Measurements from ENCODE around the gene LAMA5.

The LAMA5 gene

DNA sequence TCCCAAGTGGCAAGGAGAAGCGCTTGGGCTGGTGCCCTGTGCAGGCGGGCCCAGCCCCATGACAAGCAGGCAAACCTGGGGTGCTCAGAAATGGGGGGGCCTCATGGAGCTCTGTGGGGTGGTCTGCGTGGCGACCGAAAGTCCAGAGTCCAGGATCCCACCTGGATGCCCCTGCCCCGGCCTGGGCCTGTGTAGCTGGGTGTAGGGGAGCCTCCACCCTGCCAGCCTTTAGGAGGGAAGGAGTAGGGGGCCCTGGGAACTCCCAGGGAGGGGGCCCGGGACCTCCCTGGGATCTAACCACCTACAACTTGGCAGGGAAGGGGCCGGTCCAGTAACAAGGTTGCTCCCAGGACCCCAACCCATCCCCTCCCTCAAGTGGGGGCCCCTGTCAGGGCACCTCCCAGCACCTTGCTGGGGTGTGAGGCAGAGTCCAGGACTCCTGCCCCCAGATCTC, 4.5 kb upstream of the LAMA5 start:
- DNase-seq (ENCODE audit: low spot score) = no peak

DNA sequence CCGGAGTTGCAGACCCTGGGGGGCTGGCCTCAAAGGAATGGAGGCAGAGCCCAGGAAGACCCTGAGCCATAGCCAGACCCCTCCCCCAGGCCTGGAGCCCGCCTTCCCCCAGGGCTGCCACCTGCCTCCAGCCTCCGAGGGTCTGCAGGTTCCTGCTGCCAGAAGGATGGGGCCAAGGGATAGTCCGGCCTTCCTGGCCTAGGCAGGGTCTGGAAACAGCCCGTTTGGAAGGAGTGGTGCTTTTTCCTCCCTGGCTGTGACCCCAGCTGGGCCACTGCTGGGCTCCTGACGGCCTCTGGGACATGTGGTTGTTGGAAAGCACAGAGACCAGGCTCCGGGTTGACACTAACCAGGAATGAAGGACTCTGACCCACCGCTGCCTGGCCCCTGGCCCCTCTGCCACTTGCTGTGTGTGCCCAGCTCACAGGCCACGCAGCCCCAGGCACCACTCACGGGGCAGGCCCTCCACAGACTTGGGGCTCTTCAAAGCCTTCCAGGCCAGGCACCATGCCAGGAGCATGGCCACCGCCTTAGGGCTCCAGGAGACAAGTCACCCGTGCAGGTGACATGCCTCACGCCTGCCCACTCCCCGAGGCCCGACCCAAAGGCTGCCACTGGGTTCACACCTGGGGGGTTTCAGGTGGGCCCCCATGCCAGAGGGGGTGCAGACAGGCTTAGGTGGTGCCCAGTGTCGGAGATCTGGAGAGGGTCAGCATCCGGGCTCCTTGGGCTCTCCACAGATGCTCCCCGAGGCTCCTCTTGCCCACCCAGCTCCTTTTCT, 3.9 kb upstream of the LAMA5 start:
- peak; percentile 12 for DNase-seq (ENCODE audit: low spot score)

DNA sequence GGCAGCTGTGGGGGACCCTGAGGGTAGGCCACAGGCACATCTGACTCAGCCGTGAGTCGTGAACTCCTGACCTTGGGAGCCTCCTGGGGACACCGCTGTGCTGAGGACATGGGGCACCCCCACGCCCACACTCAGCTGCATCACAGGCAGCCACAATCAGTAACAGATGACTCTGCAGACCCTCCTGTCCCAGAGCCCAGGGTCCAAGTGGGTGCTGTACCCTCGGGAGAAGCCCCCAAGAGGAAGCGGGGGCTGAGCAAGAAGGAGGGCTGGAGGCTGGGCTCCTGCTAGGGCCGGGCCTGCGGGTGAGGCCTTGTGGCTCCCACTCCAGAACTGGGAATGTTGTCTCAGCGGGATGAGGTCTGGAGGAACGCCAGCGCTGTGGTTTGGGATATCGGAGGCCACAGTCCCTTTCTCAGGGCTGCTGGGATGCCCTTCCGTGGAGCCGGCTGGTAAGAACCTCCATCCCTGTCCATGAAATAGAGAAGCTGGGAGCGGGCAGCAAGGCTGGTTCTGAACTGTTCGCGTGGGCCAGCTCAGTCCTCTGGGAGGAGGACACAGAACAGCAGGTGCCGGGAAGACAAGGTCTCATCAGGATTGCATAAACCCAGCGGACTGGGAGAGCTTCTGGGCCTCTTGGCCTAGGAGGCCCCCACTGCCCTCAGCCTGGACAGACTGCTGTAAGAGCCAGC, 3.1 kb upstream of the LAMA5 start:
- DNase-seq (ENCODE audit: low spot score) = no peak

DNA sequence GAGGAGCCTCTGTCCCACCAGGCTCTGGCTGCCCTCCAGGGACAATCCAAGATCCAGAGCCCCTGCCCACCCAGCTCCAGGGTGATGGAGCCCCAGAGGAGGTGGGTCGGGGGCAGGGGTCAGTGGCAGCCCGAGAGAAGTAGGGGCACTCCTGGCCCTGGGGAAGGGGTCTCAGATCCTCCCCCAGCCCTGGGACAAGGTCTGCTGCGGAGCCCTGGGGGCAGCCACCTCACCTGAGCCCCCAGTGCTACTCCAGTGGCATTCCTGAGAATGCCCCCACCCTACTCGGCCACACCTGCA, 2.7 kb upstream of the LAMA5 start:
- no peak for DNase-seq (ENCODE audit: low spot score)

DNA sequence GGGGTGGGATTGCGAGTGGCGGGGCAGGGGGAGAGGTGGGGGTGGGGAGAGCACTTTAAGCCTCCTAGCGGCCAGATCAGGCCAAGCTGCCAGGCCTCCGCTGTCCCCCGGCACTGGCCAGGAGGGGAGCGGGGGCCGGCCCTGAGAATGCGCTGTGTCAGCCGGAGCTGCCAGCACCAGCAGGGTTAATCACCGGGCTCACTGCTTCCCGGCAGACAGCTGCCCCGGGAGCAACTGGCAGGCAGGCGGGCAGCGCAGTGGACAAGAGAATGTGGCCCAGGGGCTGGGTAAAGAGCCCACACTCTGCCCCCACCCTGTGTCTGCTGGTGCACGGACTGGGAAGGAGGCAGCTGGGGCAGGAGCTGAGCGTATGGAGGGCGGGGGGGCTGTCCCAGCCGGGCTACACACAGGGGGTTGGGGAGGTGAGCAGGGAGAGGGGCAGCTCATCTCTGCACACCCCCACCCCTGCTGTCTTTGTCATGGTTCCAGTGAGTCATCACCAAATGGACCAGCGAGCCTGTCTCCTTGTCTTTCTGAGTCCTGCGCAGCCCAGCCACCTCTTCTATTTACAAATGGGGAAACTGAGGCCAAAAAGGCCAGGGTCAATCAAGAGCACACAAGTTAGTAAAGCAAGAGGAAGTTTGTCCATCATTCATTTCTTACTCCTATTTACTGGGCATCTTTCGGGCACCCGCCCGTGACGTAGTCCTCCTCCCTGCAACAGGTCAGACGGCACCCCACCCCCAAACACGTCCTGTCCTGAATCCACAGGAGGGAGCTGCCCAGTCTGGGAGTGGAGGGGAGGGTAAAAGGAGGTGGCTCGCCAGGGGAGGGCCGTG, 2.1 kb upstream of the LAMA5 start:
- DNase-seq (ENCODE audit: low spot score) = no peak

DNA sequence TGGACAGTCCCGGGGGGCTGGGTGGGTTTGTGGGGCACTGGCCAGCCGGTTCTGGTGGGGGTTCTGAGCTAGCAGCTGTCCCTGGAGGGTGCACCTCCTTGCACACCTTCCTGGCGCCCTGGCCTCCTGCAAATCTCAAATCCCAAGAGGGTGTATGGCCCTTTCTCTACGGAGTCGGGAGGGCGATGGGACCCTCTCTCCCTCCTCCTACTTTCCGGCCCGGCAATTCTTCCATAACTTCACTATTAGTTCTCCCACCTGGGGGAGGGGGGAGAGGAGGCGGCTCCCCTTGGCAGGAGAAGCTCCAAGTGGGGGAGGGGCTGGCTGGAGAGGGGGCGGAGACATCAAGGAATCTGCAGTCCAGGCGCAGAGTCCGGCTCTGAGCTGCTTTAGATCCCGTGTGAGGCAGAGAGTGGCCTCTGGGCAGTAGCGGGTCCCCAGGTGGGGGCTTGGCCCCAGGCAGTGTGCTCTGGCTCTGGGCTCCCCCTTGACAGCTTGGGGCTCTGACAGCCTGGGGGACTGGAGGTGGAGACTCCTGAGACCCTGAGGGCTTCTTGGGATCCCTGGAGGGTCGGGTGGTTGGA, 1.4 kb upstream of the LAMA5 start:
- no peak for DNase-seq (ENCODE audit: low spot score)

DNA sequence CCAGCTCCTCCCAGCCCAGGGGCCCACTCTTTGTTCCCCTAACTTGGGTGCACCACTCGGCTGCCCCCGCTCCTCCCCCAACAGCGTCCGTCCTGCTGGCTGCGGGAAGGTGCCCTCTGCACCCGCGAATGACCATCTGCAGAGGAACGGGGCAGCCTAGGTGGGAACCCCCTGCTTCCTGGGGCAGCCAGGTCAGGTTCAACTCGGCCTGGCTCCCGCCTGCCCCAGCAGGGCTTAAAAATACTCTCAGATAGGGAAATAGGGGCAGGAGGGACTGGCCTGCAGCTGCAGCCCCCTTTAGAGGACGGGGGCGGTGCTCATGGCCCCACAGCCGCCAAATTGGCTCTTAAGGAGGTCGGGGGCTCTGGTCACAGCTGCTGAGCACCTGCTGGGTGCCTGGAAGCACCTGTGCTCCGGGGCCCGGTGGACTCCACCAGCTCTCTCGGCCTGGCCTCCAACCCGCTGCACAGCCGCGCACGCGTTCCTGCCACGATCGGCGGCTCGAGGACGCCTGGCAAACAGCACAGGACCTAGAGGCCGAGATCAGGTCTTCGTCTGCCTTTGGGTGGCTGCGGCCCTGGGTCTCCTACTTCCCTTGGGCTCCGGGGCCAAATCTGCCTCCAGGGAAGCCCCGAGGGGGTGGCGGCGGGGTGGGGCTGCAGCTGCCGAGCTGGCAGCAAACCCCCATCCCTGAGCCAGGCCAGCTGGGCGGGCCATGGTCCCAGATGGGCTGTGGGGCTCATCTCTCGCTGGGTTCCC, 700 bp upstream of the LAMA5 start:
- DNase-seq (ENCODE audit: low spot score) = peak; percentile 63

DNA sequence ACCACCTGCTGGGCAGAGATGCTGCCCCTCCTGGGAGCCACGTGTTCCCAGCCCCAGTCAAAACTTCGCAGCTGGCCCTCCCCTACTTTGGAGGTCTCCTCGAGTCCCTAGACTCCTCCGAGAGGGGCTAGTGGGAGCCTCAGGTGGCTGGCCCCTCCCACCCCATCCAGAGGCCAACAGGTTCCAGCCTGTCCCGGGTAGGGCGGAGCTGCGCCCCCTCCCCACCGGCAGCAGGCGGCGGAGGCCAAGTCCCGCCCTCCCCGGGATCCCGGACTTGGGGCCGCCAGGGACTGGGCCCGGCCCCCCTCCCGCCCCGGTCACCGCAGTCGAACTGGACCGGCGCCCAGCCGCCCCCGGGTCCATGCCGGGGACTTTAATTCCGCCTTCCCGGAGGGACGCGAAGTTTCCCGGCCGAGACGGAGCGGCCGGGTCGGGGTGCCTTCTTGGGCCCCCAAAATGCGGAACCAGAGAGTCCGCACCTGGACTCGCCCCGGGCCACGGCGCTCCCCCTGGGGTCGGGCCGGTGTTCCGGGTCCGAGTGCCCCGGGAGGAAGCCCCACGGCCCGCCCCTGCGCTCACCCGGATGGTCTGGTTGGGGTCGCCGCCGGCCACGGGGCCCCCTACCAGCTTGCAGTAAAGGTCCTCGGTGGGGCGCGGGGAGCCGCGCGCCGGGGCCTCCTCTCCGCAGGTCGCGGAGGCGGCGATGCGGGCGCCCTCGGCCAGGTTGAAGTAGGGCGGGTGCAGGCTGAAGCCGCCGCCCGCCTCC, 559 bp downstream of the LAMA5 start:
- DNase-seq (ENCODE audit: low spot score) = no peak

DNA sequence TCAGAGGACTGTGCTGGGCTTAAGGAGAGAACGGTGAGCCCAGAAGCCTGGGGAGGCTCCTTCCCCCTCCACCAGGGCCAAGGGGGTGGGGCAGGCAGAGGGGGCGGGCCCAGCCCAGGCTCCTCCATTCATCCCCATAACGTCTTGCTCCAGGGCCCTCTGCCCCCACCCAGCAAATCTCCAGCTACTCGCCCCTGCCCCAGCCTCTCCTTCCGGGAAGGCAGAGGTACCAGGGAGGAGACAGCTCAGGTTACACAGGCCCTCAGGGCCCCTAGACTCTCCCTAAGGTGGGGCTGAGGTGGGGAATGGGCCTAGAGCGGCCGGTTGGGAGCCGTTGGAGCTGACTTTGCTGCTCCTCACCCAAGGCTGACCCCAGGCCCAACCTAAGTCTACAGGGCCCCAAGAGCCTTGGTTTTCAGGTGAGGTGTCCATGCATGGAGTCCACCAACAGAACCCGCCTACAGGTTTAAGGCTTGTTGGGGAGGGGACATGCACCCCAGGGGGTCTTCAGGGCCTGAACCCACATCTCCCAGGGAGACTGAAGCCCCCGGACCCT, 1.2 kb downstream of the LAMA5 start:
- DNase-seq (ENCODE audit: low spot score) = no peak

DNA sequence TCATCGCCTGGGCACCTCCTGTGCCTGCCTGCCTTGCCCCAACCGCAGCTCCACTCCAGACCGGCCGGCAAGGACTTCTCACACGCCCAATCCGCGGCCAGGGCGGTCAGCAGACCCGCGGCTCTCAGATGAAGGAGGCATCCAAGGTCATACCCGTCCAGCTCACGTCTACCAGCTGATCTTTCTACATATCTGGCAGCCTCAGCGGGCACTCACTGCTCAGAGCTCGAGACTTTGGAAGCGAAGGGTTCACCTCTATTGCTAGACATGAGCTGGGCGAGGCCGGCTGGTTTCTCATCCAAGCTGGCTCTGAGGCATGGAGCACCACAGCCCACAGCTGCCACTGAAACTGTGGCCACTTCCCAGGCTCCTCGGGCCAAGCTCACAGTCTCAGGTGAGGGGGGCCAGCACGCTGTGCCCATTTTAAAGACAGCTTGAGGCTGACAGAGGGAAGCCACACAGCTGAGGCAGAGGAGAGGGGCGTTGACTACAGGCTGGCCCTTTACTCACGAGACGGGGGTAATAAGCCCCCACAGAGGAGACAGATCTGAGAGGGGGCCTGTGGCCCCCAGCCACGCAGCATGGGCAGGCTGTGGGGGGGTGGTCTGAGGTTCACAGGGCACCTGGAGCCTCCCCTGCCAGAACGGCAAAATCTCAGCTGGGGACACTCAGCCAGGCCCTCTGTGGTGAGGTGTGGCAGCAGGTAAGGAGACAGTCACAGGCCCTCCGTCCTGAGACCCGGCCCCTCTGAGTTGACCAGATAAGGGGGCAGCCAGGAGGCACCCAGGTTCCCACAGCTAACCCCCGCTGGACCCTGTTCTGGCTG, 2.0 kb downstream of the LAMA5 start:
- DNase-seq (ENCODE audit: low spot score) = no peak

DNA sequence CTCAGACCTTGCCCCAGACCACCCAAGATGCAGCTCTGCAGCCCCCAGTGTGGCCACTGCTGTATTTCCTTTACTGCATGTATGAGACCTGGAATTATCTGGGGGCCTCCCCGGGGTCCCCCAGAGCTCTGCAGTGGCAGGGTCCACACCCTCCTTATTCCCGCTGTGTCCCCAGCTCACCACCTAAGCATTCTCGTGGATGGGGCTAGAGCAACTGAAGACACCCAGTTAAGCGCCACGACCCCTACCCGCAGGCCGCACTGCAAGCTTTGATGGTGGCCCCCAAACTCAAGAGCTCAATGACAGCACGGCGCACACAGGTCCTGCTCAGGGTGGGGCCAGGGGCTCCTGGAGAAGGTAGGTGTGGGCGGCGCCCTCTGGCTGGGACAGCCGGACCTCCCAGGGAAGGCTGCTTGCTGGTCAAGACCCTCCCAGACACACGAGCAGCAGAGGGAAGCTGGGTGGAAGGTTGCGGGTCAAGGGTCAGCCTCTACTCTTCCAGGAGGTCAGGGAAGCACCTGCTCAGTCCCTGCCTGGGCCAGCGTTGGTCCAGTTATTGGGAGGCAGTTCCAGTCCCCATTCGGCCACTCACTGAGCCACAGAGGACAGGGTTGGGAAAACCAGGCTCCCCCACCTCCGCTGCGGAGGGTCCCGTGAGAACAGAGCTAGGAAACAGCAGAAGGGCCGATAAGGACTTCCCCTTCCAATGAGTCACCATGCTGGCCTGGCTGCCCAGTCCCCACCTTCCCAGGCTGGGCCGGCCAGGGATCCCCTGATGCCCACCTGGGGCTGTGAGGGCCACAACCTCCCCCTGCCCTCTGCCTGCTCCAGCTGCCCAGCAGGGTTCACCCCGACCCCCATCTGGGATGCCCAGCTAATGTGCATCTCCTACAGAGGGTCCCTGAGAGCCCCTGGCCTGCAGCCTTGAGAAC, 2.9 kb downstream of the LAMA5 start:
- no peak for DNase-seq (ENCODE audit: low spot score)

DNA sequence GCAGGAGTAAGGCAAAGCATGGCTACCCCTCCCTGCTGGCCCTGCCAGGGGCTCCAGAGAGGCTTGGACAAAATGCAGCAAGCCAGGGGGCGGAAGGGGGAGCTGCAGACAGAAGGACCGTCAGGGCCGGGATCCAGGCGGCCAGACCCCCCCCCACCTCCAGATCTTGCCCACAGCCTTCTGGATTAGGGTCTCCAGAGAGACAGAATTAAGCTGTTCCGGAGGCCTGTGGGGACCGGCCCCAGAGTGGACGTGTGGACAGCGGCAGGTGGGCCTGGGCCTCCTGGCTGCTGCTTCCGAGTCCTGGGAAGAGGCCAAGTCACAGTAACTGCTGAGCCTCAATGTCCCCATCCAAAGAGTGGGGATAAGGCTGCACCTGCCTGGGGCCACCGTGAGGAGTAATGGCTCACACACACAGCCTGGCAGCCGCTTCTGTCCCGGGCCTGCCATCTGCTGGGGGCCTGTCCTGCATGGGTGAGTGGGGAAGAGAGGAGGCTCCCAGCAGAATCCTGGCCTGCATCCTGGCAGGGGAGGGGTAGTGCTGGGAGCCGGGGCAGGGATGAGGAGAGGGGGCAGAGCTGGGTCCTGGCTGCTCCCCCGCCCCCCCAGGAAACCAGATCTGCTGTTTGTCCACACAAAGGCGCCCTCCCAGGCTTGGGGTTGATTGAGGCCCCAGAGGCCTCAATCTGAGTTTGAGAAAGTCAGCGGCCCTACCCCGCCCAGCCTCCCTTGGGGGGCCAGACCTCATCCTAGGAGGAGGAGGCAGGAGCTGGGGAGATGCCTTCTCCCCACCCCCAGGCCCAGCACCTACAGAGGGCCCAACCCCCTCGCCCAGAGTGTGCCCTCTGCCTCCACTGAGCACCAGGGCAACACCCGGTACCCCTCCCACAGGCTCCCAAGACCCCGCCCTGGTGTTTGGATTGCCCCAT, 3.9 kb downstream of the LAMA5 start:
- DNase-seq (ENCODE audit: low spot score) = no peak

DNA sequence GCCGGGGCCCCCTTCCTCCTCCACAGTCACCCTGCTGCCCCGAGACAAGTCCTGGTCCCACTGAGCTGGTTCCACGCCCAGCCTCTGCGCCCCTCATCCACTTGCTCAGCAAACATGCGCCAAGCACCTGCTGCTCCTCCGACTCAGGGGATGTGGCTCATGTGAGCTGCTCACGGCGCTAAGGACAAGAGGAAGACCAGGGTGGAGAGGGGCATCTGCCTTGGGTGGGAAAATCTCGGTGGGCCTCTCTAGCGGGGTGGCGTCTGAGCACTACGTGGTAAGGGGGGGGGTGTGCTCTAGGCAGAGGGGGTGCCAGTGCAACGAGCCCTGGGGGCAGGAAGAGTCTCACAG, 4.5 kb downstream of the LAMA5 start:
- no peak for DNase-seq (ENCODE audit: low spot score)

DNA sequence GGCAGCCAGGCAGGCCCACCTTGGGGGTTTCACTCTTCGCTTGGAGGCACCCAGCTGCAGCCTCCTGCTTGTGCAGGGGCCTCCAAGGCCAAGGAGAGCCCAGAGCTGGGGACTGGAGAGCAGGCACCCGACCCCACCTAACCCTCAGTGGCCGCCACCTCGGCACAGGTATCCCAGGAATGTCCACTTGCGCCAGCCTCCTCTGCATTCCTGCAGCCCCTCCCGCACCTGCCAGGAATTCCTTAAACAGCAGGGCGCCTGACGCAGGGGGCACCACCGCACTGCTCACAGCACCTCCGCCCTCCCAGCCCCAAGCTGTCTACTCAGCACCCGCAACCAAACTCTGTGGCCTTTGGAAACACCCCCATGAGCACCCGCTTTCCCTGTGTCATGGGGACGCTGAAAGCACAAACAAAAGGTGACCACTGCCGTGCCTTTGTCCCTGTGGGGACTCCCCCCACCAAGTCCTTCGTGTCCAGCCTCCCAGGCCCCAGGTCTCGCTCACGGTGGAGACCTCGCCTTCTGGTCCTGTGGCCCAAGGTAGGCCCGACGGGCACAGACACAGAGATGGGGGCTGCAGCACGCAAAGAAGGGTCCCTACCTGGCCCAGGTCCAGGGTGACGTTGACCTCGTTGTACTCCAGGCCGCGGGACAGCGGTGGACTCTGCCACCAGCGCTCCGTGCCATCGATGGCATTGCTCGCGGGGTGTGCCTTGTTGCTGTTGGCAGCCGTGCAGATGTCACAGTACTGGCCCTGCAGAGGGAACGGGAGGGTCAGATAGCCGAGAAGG, 5.1 kb downstream of the LAMA5 start:
- DNase-seq (ENCODE audit: low spot score) = no peak

DNA sequence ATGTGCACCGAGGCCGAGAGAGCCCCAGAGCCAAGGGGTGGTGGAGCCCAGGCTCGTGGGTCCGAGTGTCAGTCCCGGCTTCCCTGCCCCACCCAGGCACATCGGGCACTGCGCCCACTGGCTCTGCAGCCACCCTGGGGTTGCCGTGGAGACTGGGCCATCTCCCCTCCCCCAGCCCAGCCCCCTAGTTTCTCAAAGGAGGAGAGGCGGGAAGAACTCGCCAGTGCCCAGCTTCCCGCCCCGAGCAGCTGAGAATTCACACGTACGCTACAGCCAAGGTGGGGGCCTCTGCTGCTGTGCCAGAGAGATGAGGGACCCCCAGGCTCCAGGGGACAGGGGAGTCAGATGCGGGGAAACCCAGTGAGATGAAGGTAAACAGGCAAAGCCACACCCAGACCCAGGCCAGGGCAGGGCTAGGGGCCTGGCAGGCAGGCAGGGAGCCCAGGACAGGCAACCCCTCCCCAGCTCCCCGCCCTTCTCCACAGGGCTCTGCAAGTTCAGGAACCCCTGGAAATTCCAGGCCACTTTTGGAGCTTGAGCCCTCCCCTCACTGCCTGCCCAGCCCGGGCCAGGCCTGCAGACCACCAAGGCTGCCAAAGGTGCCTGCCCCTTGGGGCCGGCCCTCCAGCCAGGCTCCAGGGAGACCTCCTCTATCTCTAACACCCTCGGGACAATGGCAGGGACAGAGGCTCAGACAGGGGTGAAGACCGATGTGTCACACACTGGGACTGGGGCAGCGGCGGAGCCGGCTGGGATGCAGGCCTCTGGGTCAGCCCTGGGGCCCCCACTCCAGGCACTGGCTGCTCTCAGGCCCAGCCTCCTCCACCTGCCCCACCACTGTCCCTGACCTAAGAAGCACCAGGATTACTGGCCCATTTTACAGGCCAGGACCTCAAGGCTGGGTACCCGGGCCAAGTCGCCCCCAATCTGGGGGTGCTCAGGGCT, 6.0 kb downstream of the LAMA5 start:
- no peak for DNase-seq (ENCODE audit: low spot score)
